Activated CD4-positive, alpha-beta T cell treated with anti-CD3 and anti-CD28 coated beads, Interleukin-2, amount 10 ng/mL, durations not matched to agents 7 days and 5 days (primary cell): ENCODE results near the gene SNRK. TPM values are rescaled to one million over a fixed set of nuclear protein-coding genes. Genes with fewer than 3 reads are reported as not detected.
A peak's percentile ranks its signal among the peaks of the same experiment; 100 is the strongest.

Experiments
- CTCF ChIA-PET: fragments of 350-600 bp; sonication (Branson Sonifier 250); formaldehyde crosslinking; loops from one replicate; lab custom pipeline; 2021; ENCODE audit warnings: antibody characterized with exemption; lab: Charles Lee
- POLR2A ChIA-PET: fragments of 350-600 bp; sonication (Branson Sonifier 250); formaldehyde crosslinking; loops from one replicate; lab custom pipeline; 2021; ENCODE audit warnings: antibody characterized with exemption; lab: Charles Lee
- DNase-seq: peaks from one replicate; pipeline ENCODE4 v3.0.0-alpha.2; 2020
- H3K27ac Mint-ChIP-seq: one replicate; pipeline ENCODE4 v1.8.0; 2021; ENCODE audit warnings: mild to moderate bottlenecking, moderate library complexity, mixed read lengths
- H3K27me3 Mint-ChIP-seq: one replicate; pipeline ENCODE4 v1.8.0; 2021; ENCODE audit warnings: mixed read lengths
- H3K36me3 Mint-ChIP-seq: one replicate; pipeline ENCODE4 v1.8.0; 2021; ENCODE audit warnings: low read depth, mixed read lengths
- H3K4me1 Mint-ChIP-seq: one replicate; pipeline ENCODE4 v1.8.0; 2021; ENCODE audit warnings: mixed read lengths
- H3K4me3 Mint-ChIP-seq: one replicate; pipeline ENCODE4 v1.8.0; 2021; ENCODE audit warnings: mild to moderate bottlenecking, moderate library complexity, mixed read lengths
- H3K9me3 Mint-ChIP-seq: one replicate; pipeline ENCODE4 v1.8.0; 2021; ENCODE audit warnings: mixed read lengths
- total RNA-seq, 2 experiments: library from RNA; stranded (reverse); gene quantifications; one replicate each; pipeline ENCODE4 v1.2.3, GENCODE V29; 2021

Gene SNRK
- total RNA-seq, 2 experiments from 2014 or later = 62.9 to 65.6 TPM

DNA sequence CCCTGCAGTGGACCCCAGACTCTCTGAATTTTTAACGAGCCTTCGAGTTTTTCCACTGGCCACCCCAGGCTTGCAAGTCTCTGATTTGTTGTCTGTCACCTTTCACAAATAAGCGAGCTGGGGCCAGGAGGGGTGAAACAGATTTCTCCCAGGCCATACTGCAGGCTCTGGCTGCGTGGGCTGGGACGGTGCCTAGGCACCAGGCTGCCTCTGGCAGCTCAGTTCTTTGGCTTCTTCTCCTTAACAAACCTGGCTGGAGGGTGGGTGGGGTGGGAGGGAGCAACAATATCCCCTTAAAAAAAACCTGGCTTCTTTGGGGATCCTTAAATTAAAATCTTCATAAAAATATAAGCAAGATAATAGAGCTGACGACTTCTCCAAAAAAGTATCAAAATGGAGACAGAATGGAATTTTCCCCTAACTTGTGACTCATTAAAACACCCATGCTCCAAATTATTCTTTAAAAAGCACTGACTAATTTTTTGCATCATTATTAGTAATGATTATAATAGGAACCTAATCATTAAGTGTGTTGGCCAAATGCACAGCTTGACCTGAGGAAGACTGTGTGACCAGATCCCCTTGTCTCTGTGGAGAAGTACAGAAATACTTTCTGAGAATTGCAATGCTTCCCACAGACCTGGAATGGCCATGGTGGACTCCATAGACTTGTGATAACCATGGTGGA, 84.1 kb downstream of the SNRK start:
- Mint-ChIP-seq H3K27me3 (no peaks in the 10 kb centered on the region), H3K9me3 (no peaks in the 10 kb centered on the region), H3K27ac (no peak overlapping the region), H3K36me3 (no peaks in the 10 kb centered on the region), H3K4me1 (no peaks in the 10 kb centered on the region), H3K4me3 (no peak overlapping the region)
- DNase-seq = no peak
- ChIA-PET POLR2A (no interaction called here), CTCF (no interaction called here)

GRCh38 chr3:43371494-43371893, 85.2 kb downstream of the SNRK start:
- no peaks in the 10 kb centered on the region for H3K27me3 Mint-ChIP-seq
- no peaks in the 10 kb centered on the region for H3K36me3 Mint-ChIP-seq
- ChIA-PET CTCF (interaction anchor here (0.6 kb wide), 1 partner anchor 210 kb away, joined by 3 read pairs; no protein-coding TSS in a partner anchor), POLR2A (no interaction called here)
- H3K9me3 Mint-ChIP-seq = no peaks in the 10 kb centered on the region
- H3K27ac Mint-ChIP-seq = no peak overlapping the region
- no peak overlapping the region for H3K4me3 Mint-ChIP-seq
- no peak for DNase-seq
- no peaks in the 10 kb centered on the region for H3K4me1 Mint-ChIP-seq

DNA sequence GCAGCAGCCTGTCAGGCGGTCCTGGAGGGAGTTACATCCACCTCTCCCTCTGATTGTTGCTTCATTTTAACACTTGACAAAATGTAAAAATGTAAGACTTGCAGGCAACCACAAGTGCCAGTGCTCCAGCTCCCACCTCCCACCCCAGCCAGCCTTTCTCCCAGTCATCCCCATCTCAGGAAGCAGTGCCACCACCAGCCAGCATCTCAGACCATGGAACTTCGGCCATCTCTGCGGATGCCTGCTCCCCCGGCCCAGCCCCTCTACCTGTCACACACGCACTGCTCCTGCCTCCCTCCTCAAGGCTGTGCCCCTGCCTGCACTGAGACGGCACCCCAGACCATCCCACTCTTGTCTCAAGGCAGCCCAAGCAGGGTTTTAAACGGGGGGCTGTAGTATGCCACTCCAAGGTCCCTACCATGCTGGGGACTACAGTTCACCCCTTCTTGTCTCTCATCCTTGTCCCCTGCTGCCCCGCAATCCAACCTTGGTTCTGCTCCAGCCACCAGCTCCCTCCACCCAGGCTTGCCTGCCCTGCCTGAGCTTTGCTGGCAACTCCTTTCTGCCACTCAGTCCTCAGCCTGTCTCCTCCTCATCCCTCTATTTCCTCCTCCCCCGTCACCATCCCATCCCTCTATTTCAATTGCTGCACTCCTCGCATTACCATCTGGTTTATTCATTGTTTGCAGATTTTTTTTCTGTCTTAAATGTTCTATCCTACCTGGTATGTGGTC, 85.8 kb downstream of the SNRK start:
- no peaks in the 10 kb centered on the region for H3K36me3 Mint-ChIP-seq
- H3K27me3 Mint-ChIP-seq = no peaks in the 10 kb centered on the region
- peaks cover 2% of the 10 kb centered on the region for H3K4me1 Mint-ChIP-seq
- H3K9me3 Mint-ChIP-seq = no peaks in the 10 kb centered on the region
- no peak overlapping the region for H3K4me3 Mint-ChIP-seq
- H3K27ac Mint-ChIP-seq = no peak overlapping the region
- DNase-seq = no peak
- POLR2A ChIA-PET = no interaction called here
- CTCF ChIA-PET = interaction anchor here (0.6 kb wide), 1 partner anchor 210 kb away, joined by 3 read pairs; no protein-coding TSS in a partner anchor

- CTCF ChIA-PET = no interaction called here
- Mint-ChIP-seq H3K4me3 (no peak overlapping the region), H3K9me3 (no peaks in the 10 kb centered on the region), H3K27ac (no peak overlapping the region), H3K4me1 (peaks cover 8% of the 10 kb centered on the region), H3K36me3 (no peaks in the 10 kb centered on the region), H3K27me3 (no peaks in the 10 kb centered on the region)
- no peak for DNase-seq
- POLR2A ChIA-PET = no interaction called here
Observed at GRCh38 chr3:43372809-43373559, 86.6 kb downstream of the SNRK start.

- no peaks in the 10 kb centered on the region for H3K9me3 Mint-ChIP-seq
- H3K4me1 Mint-ChIP-seq = peaks cover 13% of the 10 kb centered on the region
- ChIA-PET POLR2A (no interaction called here), CTCF (no interaction called here)
- no peaks in the 10 kb centered on the region for H3K36me3 Mint-ChIP-seq
- H3K27me3 Mint-ChIP-seq = no peaks in the 10 kb centered on the region
- DNase-seq = no peak
- no peak overlapping the region for H3K27ac Mint-ChIP-seq
- H3K4me3 Mint-ChIP-seq = no peak overlapping the region
Observed at GRCh38 chr3:43373560-43373928, 87.2 kb downstream of the SNRK start.

DNA sequence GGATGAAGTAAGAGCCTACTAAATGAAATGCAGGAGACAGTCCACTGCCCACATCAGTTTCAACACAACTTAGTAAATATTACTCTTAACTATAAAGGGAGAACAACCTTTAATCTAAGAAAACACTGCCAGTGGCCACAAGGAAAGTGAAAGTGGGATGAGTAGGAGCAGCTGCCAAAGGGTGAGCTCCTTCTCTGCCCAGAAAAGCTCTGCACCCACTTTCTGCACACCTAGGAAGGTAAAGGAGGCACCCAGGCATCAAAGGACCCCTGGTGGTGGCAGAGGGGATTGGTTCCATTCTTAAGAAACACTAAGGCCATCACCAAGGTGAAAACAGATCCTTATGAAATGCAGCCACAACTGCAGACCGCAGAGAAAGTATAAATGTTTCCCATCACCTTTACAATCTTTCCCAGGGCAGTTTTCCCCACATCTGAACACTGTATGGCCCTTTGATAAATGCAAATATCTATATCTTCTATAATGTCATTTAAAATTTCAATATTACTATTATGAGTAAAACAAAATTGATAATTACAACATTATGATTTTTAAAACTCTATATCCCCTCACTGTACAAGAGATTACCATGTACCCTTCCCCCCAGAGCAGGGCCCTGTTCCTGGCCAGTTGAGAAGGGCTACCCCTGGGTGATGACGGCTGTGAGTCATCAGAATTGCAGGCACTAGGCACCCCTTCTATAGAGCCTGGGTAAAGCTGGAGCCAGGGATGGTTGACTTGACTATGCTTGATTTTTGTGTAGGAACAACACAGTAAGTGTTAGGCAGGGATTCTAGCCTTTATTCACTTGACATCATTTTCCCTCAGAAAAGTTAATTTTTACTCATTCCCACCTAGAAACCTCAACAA, 92.0 kb downstream of the SNRK start:
- no peak overlapping the region for H3K27ac Mint-ChIP-seq
- H3K4me1 Mint-ChIP-seq = peaks cover 17% of the 10 kb centered on the region
- H3K27me3 Mint-ChIP-seq = no peaks in the 10 kb centered on the region
- H3K36me3 Mint-ChIP-seq = peaks cover 3% of the 10 kb centered on the region
- H3K9me3 Mint-ChIP-seq = peaks cover 5% of the 10 kb centered on the region
- CTCF ChIA-PET = interaction anchor here (0.6 to 3.7 kb wide), 8 partner anchors 9 to 257 kb away, joined by 3 to 15 read pairs (median 3); no protein-coding TSS in a partner anchor
- no peak overlapping the region for H3K4me3 Mint-ChIP-seq
- POLR2A ChIA-PET = no interaction called here
- peak; percentile 81 for DNase-seq

- Mint-ChIP-seq H3K9me3 (peaks cover 10% of the 10 kb centered on the region), H3K4me1 (peaks cover 17% of the 10 kb centered on the region), H3K36me3 (peaks cover 3% of the 10 kb centered on the region), H3K27me3 (no peaks in the 10 kb centered on the region), H3K4me3 (no peak overlapping the region), H3K27ac (no peak overlapping the region)
- CTCF ChIA-PET = interaction anchor here (3.7 kb wide), 1 partner anchor 8 kb away, joined by 15 read pairs; no protein-coding TSS in a partner anchor
- no peak for DNase-seq
- POLR2A ChIA-PET = no interaction called here
Observed at GRCh38 chr3:43379343-43379742, 93.0 kb downstream of the SNRK start.

GRCh38 chr3:43388175-43388574, 101.8 kb downstream of the SNRK start:
- H3K4me1 Mint-ChIP-seq = peaks cover 44% of the 10 kb centered on the region
- H3K36me3 Mint-ChIP-seq = peaks cover 7% of the 10 kb centered on the region
- H3K27ac Mint-ChIP-seq = peak overlapping the region; percentile 92
- ChIA-PET CTCF (interaction anchor here (1.4 to 4.3 kb wide), 2 partner anchors 11 to 16 kb away, joined by 6 to 15 read pairs; no protein-coding TSS in a partner anchor), POLR2A (no interaction called here)
- H3K27me3 Mint-ChIP-seq = peaks cover 5% of the 10 kb centered on the region
- H3K9me3 Mint-ChIP-seq = peaks cover 18% of the 10 kb centered on the region
- no peak for DNase-seq
- H3K4me3 Mint-ChIP-seq = no peak overlapping the region

DNA sequence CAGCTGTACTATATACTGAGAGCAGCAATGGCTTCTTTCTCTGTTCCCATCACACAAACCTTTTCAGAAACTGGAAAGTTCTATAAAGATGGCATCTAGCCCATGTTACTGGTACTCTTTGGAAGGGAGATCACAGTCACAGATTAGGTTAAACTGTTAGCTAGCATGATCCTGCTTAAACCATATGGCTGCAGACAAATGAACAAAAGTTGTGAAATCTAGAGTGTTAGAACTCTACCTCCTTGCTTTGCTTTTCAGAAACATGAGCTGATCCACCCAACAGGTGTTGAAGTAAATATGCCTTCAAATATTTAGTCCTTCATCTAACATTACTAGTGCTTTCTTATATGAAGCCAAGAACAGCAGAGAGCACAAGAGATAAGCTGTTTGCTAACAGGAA, 102.6 kb downstream of the SNRK start:
- H3K27me3 Mint-ChIP-seq = peaks cover 5% of the 10 kb centered on the region
- H3K4me1 Mint-ChIP-seq = peaks cover 44% of the 10 kb centered on the region
- DNase-seq = no peak
- H3K9me3 Mint-ChIP-seq = peaks cover 17% of the 10 kb centered on the region
- H3K4me3 Mint-ChIP-seq = no peak overlapping the region
- peaks cover 8% of the 10 kb centered on the region for H3K36me3 Mint-ChIP-seq
- H3K27ac Mint-ChIP-seq = peak overlapping the region; percentile 92
- CTCF ChIA-PET = interaction anchor here (0.7 to 4.3 kb wide), 5 partner anchors 8 to 227 kb away, joined by 3 to 15 read pairs (median 5); no protein-coding TSS in a partner anchor
- POLR2A ChIA-PET = no interaction called here

- peak overlapping the region; percentile 32 for H3K4me3 Mint-ChIP-seq
- ChIA-PET CTCF (interaction anchor here (0.7 to 4.3 kb wide), 5 partner anchors 9 to 227 kb away, joined by 3 to 15 read pairs (median 5); no protein-coding TSS in a partner anchor), POLR2A (no interaction called here)
- peaks cover 44% of the 10 kb centered on the region for H3K4me1 Mint-ChIP-seq
- H3K27me3 Mint-ChIP-seq = peaks cover 4% of the 10 kb centered on the region
- DNase-seq = peak; percentile 86
- H3K9me3 Mint-ChIP-seq = peaks cover 12% of the 10 kb centered on the region
- peak overlapping the region; percentile 92 for H3K27ac Mint-ChIP-seq
- peaks cover 8% of the 10 kb centered on the region for H3K36me3 Mint-ChIP-seq
Observed at GRCh38 chr3:43389388-43390254, 103.3 kb downstream of the SNRK start.

DNA sequence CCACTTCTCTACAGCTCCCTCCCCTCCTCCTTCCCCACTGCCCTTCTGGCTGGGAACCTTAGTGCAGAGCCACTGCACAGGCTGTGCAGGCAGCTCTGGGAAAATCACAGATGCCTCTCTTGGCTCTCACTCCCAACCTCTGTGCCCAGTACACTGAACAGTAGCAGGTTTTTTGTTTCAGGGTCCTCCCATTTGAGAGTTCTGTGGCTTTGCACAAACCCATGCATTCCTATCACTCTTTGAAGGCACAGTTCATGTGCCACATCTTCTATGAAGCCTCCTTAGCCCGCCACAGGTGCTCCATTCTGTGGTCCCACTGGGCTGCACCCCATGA, 103.9 kb downstream of the SNRK start:
- ChIA-PET POLR2A (no interaction called here), CTCF (no interaction called here)
- Mint-ChIP-seq H3K36me3 (peaks cover 7% of the 10 kb centered on the region), H3K27ac (peak overlapping the region; percentile 92), H3K4me3 (peak overlapping the region; percentile 32), H3K27me3 (peaks cover 2% of the 10 kb centered on the region), H3K4me1 (peaks cover 44% of the 10 kb centered on the region), H3K9me3 (peaks cover 8% of the 10 kb centered on the region)
- no peak for DNase-seq
